HTERT RPE-1 (cell line): ENCODE results near the gene ANKFN1.

ENCODE experiments used
- in situ Hi-C: fragments of 300-500 bp; cut with MboI; formaldehyde crosslinking; loops from 4 replicates; pipeline ENCODE4 v1.14.3; 2020; ENCODE audit warnings: low sequenced_read_pairs

The ANKFN1 gene, protein sequence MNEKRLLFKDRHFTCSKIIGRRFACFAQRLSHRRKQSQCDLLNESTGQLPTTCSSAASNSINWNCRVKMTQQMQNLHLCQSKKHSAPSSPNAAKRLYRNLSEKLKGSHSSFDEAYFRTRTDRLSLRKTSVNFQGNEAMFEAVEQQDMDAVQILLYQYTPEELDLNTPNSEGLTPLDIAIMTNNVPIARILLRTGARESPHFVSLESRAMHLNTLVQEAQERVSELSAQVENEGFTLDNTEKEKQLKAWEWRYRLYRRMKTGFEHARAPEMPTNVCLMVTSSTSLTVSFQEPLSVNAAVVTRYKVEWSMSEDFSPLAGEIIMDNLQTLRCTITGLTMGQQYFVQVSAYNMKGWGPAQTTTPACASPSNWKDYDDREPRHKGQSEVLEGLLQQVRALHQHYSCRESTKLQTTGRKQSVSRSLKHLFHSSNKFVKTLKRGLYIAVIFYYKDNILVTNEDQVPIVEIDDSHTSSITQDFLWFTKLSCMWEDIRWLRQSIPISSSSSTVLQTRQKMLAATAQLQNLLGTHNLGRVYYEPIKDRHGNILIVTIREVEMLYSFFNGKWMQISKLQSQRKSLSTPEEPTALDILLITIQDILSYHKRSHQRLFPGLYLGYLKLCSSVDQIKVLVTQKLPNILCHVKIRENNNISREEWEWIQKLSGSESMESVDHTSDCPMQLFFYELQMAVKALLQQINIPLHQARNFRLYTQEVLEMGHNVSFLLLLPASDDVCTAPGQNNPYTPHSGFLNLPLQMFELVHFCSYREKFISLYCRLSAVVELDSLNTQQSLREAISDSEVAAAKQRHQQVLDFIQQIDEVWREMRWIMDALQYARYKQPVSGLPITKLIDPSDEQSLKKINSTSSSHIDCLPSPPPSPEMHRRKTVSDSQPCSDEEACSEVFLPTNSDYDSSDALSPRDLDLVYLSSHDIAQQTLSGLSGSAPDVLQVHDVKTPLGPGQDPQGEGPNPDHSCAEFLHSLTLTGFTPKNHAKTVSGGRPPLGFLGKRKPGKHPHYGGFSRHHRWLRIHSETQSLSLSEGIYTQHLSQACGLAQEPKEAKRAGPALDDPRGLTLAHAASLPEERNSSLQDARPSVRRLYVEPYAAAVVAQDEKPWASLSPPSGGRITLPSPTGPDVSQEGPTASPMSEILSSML

DNA sequence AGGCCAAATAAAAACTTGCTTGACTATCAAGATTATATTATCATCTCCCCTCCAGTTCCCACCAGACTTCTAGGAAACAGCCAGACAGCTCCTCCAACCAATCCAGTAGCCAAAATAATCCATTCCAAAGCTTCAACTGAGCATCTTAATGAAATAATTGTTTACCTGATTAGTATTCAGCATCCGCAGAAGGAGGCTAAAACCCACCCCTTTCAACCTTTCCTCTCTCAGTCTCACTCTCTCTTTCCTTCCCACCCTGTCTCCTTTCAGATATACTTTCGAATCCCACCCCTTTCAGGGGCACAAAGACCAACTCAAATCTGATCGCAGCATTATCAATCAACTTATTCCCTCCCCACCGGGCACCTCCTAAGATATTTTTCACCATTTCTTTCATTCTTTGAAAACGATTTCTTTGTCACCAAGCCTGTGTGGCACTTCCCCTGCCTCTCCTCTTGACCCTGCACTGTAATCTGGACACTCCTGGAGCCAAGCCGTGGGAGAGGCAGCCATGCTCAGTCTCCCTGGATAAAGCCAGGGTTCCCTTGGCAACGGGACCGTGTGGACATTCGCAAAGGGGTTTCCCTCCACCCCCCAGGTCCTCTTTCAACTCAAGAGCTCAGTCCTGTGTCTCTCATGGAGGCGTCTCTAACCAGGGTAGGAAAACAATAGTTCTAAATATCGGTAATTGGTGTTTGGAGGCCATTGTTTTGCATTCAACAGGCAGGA lies at the start of gene ANKFN1:
Gene ANKFN1 (plus strand): TSS at position 602 of the 729 bp plus-strand sequence. CDS start 59,193 bp downstream, outside the sequence.
- in situ Hi-C loops: no loop called here

DNA sequence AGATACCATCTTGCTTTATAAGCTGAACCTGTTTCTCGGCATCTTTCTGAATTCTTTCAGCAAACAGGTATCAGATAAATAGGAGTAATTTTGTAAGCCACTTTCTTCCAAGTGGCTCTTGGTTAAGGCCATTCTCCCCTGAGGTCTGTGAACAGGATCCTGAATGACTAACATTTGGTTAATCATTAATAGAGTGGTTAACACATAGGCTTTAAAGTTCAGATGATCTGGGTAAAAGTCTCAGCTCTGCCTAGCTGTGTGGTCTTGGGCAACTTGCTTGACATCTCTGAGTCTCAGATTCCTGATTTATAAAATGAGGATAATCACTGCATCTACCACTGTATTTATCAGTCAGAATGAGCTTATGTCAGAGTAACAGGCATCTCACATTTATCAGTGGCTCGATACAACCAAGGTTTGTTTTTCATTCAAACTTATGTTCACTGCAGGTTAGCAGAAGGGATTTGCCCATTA lies 44.4 kb upstream of the ANKFN1 start:
- in situ Hi-C loops: no loop called here

DNA sequence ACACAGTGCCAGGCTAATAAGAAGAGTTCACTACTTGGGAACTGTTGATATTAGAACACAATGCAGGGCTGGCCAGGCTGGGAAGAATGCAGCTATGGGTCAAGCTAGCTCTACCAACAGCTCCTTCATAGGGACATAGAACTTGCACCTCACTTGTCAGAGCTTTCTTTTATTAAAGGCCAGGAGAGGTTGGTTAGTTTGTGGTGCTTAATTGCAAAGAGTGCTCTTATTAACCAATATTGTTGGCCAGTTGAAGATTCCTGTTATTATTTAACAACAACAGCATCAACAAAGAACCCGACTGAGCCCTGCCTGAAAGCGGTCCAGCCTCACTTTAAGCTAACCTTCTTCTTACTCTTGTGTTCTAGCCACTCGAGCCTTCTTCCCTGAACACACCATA lies 43.4 kb upstream of the ANKFN1 start:
- in situ Hi-C loops: no loop called here

DNA sequence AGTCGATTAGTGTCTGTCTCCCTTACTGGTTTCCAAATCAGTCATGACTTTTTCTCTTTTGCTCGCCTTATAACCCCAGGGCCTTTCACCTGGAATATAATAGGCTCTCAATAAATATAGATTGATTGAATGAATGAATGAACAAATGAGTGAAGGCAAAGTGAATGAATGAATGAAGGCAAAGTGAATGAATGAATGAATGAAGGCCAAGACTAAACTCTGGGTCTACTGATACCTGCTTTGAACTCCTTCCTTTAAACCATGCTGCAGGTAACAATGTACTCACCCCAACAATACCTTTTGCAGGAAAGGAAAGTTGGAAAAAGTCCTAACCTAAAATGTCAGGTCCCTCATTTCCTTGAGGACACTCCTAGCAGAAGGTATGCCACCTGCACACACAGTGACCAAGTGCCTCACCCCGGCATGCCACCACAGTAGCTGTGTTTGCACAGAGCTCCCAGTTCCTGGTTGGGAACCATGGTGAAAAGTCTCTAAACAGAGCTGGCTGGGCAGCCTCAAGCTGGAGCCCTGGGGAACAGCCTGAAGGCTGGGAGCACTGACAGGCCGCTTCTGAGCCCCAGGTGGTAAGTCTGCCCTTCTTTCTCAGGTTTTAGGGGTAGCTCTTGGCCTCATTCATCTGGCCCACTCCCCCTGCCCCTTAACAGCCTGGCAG lies 42.7 kb upstream of the ANKFN1 start:
- in situ Hi-C loops: no loop called here

DNA sequence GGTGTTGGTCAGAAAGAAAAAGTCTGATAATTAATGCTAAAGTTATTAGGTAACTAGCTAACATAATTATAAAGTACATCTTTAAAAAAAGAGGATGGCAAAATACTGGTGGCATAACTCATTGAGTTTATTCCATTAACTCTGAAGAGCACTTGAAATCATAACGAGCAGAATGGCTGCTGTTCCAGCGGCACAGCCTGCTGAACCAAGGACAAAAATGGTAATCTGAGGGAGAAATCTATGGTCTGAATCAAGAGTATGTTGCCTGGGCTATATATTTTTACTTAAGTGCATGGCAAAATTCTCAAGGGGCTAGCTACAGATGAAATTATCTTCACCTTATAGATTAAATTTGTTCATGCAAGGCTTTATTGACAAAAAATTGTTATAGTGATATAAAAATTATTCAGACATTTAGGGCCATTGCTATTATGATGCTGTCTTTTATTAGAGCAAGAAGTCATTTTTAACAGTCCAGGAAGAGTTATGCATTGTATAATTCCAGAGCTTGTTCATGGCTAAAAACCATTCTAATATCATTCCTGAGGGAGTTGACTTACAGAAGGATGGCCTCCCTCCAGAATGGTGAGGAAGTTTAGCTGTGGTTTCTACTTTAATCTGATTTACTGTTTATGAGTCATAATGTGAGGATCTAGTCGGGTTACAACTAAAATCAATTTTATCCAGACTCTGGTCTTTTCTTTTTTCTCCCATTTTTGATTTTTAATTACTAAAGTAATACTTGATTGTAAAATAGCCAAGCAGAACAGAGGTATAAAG lies 41.4 kb upstream of the ANKFN1 start:
- in situ Hi-C loops: no loop called here

DNA sequence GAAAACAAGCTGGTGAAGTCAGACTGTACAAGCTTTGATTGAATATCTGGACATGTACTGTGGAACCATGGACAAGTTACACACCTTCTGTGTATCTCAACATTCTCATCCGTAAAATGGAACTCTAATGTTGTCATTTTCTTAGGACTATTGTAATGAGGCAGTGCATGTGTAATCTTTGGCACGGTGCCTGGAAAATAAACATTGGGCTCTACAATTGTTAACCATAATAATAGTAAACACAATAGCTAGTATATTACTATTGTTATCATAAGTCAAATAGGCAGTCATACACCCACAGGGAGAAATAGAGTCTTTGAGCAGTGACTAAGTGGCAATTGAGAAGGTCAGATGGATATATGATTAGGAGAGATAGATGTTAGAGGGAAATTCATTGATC lies 39.8 kb upstream of the ANKFN1 start:
- in situ Hi-C loops: no loop called here

DNA sequence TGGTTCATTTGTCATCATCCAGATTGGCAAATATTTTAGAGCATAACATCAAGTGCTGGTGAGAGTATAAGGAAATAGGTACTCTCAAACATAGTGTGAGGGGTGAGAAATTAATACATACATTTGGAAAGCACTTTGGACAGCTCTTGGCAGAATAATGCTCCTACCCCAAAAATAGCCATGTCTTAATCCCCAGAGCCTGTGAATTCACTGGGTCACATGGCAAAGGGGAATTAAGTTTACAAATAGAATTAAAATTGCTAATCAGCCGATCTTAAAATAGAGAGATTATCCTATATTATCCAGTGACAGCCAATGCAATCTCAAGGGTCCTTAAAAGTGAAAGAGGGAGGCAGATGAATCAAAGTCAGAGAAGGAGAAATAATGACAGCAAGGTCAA lies 38.8 kb upstream of the ANKFN1 start:
- in situ Hi-C loops: no loop called here

DNA sequence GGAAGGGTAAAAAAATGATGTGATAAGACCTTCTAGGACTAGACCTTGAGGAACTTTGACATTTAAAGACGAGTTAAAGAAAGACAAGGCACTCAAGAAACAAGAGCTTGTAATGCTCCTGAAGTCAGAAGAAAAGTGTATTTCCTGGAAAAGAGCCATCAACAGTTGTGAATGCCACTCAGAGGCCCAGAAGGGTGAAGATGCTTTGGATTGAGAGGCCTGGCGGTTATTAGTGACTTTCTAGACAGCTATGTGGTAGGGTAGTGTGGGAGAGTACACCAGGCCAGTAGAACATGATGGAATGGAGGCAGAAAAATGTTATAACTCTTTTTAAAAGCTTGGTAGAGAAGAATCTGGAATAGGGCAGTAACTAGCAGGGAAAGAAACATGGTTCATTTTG lies 34.1 kb upstream of the ANKFN1 start:
- in situ Hi-C loops: no loop called here

DNA sequence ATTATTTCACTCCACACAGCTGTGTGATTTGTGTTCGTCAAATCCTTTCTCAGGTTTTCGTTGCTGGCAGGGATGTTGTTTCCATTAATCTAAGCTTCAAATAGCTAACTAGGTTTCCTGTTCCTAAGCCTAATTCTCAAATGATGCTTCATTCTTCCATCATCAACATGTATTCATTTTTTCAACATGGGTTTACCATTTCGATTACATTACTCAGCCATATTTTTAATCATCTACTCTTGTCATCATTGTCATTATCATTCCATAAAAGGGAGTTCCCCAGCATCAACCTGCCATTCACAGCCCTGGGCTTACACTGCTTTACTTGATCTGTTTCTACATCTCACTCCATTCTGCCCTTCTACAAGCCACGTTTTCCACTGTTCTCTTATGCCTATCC lies 33.3 kb upstream of the ANKFN1 start:
- in situ Hi-C loops: no loop called here

DNA sequence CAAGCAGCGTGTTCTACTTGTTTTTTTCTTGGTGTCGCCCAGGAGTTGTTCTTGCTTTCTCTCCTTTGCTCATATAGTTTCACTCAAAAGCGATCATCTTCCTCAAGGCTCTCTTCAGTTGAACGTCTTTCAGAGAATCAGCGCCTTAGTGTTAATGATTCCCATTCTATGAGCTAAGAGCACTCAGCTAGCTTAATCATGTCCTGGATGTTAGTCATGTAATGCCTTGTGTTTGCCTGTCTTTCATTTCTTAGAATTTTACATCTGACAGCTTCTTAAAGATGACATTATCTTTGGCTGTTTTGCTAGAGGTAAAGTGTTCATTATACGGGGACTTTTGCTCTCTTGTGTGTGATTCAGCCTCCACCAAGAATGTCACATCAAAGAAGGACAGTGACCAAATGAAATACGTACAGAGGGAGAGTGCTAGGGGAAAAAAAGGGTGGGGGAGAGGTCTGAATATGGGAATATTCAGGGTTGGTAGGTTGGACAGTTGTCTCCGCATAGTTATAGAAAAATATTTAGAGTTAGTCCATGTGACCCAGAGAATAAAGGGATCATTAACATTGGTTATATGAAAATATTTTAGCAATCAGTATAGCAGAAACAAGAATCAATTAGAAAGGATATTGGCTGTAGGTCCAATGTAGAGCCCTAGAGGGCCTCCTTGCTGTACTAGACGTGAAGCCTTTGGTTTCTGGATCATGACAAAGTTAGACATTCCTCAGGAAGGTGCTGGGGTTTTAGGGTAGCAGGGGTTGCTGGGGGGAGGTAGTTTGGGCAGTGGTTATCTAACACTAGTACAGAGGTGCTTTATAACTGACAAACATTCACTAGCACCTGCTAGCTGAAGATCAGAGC lies 31.9 kb upstream of the ANKFN1 start:
- in situ Hi-C loops: no loop called here

DNA sequence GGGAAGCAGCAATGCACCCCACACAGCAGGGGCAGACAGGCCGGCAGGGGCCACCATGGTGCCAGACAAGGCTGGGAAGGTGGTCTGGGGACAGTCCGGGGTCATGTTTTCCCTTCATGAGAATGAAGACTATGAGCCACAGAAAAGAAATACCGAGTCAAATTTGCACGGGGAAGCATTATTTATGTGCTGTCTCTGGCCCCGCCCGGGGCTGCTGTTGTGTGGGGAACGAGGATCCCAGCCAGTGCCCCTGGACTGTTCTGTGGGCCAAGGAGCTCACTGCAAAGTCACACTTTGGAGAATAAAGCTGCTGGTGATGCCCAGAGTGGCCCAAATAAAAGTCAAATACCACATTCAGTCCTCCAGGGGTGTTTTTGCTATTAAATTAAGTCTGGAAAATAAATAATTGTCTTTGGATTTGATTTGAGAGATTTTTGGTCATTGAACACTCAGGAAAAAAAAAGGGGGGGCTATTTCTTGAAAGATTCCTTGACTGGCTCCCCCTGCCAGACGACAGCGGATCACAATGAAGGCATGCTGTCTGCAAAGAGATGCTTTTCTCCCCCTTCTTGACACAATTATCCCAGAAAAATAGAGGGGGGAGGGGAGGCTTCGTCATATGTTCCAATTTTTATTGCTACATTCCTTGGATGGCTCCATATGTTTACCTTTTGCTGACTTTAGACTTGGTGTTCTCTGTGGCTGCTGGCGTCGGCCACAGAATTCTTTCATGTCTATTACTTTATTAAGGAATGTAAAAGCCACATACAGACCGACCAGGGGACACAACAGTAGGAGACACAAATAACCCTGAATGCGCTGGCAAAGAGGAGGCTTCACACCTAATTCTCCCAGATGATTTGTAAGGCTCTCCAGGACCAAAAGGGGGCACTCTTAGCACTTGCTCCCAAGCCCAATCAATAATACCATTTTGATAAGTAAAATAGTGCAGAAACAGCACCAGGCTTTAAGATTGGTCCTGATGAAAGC lies 27.1 kb upstream of the ANKFN1 start:
- in situ Hi-C loops: no loop called here

DNA sequence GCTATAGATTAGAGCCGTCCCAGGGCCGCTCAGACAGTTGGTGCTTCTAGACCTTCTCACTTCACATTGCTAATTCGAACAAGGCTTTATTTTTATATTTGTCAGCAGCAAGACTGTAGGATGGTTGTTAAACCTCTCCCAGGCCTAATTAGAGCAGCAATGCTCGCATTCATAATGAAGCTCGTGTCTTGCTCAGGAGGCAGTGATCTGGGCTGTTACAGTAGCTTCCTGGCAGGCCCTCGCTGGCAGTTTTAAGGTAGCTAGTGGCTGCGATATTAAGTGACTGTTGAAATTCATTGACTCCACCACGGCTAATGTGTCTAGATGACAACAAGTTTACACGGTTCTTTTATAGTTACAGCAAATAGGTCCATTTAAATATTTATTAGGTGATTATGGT lies 23.2 kb upstream of the ANKFN1 start:
- in situ Hi-C loops: no loop called here

DNA sequence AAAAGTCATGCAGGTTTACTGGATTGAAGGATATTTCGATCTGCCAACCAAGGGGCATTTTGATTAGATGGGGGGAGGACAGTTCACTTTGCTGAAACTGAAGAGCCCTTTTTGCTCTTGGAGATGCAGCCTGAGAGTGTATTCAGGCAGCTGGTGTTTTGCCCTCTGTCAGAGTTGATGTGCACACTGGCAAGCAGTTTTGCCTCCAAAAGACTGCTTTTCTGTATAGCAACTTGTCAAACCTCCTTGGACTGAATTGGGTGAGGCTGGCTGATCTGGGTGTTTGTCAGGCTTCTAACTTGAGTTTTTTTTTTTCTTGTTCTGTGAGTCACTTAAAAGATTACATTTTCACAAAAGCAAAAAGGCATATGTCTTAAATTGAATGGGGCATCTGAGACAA lies 22.6 kb upstream of the ANKFN1 start:
- in situ Hi-C loops: no loop called here

DNA sequence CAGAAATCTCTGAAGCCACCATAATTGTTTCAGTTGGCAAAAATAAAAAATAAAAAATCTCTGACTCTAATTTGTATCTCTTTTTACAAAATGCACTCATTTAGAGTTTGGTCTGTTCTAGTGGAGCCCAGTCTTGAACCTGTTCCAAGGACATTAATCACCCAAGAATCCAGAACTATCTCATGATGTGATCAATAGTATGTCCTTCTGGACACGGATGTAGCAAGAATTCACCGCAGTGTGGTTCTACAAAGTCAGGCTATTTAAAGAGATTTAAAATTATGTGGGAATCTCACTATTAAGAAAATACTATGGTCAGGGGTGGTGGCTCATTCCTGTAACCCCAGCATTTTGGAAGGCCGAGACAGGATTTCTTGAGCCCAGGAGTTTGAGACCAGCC lies 21.8 kb upstream of the ANKFN1 start:
- in situ Hi-C loops: no loop called here

DNA sequence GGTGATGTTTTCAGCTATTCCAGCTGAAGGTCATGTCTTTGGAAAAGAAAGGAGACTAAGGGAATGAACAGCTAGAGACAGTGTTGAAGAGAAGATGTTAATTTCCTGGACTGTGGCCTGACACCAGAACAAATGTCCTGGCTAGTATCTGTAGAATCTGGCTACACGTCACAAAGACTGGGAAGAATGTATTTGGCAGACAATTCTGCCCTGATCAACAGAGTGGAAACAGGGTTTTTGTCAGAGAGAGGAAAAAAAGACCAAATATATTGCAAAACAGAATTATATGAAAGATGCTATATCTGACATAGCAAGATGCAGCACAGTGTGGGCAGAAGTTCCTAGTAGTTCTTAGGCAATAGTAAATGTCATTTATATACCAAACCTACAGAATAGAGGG lies 17.0 kb upstream of the ANKFN1 start:
- in situ Hi-C loops: no loop called here

DNA sequence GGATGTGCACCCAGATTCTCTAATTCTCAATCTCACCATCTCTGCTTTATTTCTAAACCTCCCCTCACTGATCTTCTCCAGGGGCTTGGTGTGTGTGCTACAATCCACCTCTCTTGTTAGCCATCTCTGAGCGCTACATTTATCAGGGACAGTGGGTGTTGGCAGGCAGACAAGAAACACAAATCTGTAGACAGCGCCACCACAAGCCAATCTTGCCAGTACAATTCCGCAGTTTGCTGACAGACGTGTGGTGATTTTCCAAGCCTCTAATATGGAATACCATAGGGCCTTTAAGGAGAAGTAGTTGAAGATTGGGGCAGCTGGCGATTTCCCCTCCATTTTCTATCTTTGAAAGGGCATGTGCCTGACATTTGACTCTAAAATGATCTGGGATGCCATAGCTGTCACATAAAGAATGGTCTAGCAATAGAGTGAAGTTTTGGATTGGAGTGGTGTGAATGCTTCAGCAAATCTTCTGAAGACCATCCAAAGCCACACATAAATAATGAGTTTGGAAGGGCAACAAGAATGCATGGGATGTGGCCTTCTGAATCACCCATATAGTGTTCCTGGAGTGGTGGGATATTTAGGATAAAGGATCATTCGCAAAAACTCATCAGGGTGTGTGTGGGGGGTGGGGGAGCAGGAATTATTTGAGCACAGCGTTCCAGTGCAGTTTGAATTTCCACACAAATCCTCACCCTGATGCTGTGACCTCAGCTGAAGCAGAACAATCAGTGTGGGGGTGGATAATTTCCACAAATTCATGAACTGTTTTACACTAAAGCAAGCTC lies 12.0 kb upstream of the ANKFN1 start:
- in situ Hi-C loops: no loop called here
